ENCODE data around the gene CNTFR.

DNA sequence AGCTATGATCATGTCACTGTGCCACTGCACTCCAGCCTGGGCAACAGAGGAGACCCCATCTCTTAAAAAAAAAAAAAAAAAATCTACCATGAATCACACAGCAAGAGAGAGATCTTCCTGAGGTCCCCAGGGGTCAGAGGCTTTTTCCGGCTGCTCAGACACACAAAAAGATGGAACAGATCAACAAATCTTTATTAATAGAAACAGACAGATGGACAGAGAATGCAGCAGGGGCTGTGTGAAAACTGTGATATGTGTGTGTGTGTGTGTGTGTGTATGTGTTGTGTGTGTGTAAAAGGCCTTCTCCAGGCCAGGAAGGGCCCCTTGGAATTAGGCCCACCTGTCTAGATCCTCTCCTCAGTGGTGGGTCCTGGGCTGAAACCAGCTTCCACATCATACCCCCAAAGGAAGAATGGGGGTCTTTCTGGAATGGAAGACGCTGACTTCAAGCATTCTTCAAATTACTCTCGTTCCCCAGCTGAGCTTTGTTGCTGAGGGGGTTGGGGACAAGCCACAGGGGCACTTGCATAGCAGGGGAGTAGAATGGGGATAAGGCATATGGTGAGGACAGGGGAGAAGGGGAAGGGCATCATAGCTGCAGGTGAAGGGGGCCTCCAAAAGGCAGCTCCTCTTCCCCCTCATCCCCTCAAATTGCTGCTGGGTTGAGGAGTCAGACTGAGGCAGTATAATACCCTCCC is 45.2 kb upstream of the CNTFR start:
- no peak for TF ChIP-seq CTCF (IDR thresholded peaks at IDR 0.05; ENCODE audit: poor library complexity)
- no peak for TF ChIP-seq EZH2 (IDR thresholded peaks at IDR 0.05; ENCODE audit: borderline replicate concordance)
